Sigmoid colon (tissue), 4 donors: ENCODE measurements around the gene LMNTD1.

Source experiments
- POLR2AphosphoS5 ChIP-seq, 4 donors: sonication (generic); formaldehyde crosslinking; IDR thresholded peaks; one replicate each; pipeline ENCODE4 v1.6.1; 2017; ENCODE audit warnings: antibody characterized with exemption in 4 of 4
- TF ChIP-seq, protein P1 (sequence below), 4 experiments: fragments of 450-650 bp in 3 of 4; fragments of 200-600 bp in 1 of 4; IDR thresholded peaks; one replicate each; pipeline ENCODE4 v1.5.1; 2016 to 2019; ENCODE audit warnings: antibody characterized with exemption in 4 of 4, mild to moderate bottlenecking in 3 of 4, moderate library complexity in 2 of 4

GRCh38 chr12:25502118-25502517 is 51.0 kb downstream of the LMNTD1 start:
- TF ChIP-seq, protein P1, sequence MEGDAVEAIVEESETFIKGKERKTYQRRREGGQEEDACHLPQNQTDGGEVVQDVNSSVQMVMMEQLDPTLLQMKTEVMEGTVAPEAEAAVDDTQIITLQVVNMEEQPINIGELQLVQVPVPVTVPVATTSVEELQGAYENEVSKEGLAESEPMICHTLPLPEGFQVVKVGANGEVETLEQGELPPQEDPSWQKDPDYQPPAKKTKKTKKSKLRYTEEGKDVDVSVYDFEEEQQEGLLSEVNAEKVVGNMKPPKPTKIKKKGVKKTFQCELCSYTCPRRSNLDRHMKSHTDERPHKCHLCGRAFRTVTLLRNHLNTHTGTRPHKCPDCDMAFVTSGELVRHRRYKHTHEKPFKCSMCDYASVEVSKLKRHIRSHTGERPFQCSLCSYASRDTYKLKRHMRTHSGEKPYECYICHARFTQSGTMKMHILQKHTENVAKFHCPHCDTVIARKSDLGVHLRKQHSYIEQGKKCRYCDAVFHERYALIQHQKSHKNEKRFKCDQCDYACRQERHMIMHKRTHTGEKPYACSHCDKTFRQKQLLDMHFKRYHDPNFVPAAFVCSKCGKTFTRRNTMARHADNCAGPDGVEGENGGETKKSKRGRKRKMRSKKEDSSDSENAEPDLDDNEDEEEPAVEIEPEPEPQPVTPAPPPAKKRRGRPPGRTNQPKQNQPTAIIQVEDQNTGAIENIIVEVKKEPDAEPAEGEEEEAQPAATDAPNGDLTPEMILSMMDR (IDR thresholded peaks at IDR 0.05): no peak
- TF ChIP-seq POLR2AphosphoS5 (IDR thresholded peaks at IDR 0.05): no peak
